Measurements from ENCODE around the gene AKR7A3.
"Not testable (repeated sequence)": the region's sequence is repeated elsewhere in the genome, so short reads cannot be mapped to it uniquely, and the experiment has no call there.

Gene AKR7A3

GRCh38 chr1:19287436-19288185 is 959 bp downstream of the AKR7A3 start:
- DNase-seq (ENCODE audit: low read depth in 2 of 2), result no peak

GRCh38 chr1:19285807-19286206 is 2.8 kb downstream of the AKR7A3 start:
- not testable (repeated sequence) for DNase-seq (ENCODE audit: low read depth in 2 of 2)

GRCh38 chr1:19285366-19285765 is 3.2 kb downstream of the AKR7A3 start:
- not testable (repeated sequence) for DNase-seq (ENCODE audit: low read depth in 2 of 2)

GRCh38 chr1:19284881-19285280 is 3.7 kb downstream of the AKR7A3 start:
- DNase-seq (ENCODE audit: low read depth in 2 of 2), result no peak

GRCh38 chr1:19283891-19284290 is 4.7 kb downstream of the AKR7A3 start:
- DNase-seq (ENCODE audit: low read depth in 2 of 2), result no peak

- DNase-seq (ENCODE audit: low read depth in 2 of 2), result no peak
These were observed 13.9 kb downstream of the AKR7A3 start for GRCh38 chr1:19274636-19275035.

- not testable (repeated sequence) for DNase-seq (ENCODE audit: low read depth in 2 of 2)
These were observed 14.6 kb downstream of the AKR7A3 start for GRCh38 chr1:19273844-19274531.

GRCh38 chr1:19273106-19273843 is 15.3 kb downstream of the AKR7A3 start:
- DNase-seq (ENCODE audit: low read depth in 2 of 2), result no peak

- DNase-seq (ENCODE audit: low read depth in 2 of 2), result no peak
These were observed 16.5 kb downstream of the AKR7A3 start for GRCh38 chr1:19272064-19272463.

GRCh38 chr1:19270343-19270730 is 18.2 kb downstream of the AKR7A3 start:
- DNase-seq (ENCODE audit: low read depth in 2 of 2), result not testable (repeated sequence)

GRCh38 chr1:19269427-19270342 is 18.9 kb downstream of the AKR7A3 start:
- not testable (repeated sequence) for DNase-seq (ENCODE audit: low read depth in 2 of 2)

GRCh38 chr1:19268445-19268844 is 20.1 kb downstream of the AKR7A3 start:
- DNase-seq (ENCODE audit: low read depth in 2 of 2), result no peak

- DNase-seq (ENCODE audit: low read depth in 2 of 2), result no peak
These were observed 25.8 kb downstream of the AKR7A3 start for GRCh38 chr1:19262744-19263143.

GRCh38 chr1:19262047-19262446 is 26.5 kb downstream of the AKR7A3 start:
- DNase-seq (ENCODE audit: low read depth in 2 of 2), result no peak

GRCh38 chr1:19260211-19261138 is 28.1 kb downstream of the AKR7A3 start:
- DNase-seq (ENCODE audit: low read depth in 2 of 2), result no peak

- no peak for DNase-seq (ENCODE audit: low read depth in 2 of 2)
These were observed 30.2 kb downstream of the AKR7A3 start for GRCh38 chr1:19258353-19258752.

- DNase-seq (ENCODE audit: low read depth in 2 of 2), result no peak
These were observed 31.2 kb downstream of the AKR7A3 start for GRCh38 chr1:19257178-19257914.

GRCh38 chr1:19256301-19256700 is 32.3 kb downstream of the AKR7A3 start:
- not testable (repeated sequence) for DNase-seq (ENCODE audit: low read depth in 2 of 2)

- no peak for DNase-seq (ENCODE audit: low read depth in 2 of 2)
These were observed 33.3 kb downstream of the AKR7A3 start for GRCh38 chr1:19255288-19255687.

- no peak for DNase-seq (ENCODE audit: low read depth in 2 of 2)
These were observed 34.2 kb downstream of the AKR7A3 start for GRCh38 chr1:19254416-19254815.

Data from stimulated activated CD4-positive, alpha-beta T cell treated with anti-CD3 and anti-CD28 coated beads, Interleukin-1b, Interleukin-23, amount 100 ng/mL, for 4 hours (primary cell).